Loucy (cell line): ENCODE data around the gene BTN3A1.
"Not testable (repeated sequence)": the region's sequence is repeated elsewhere in the genome, so short reads cannot be mapped to it uniquely, and the experiment has no call there.

Experiments used
- H2AFZ ChIP-seq: fragments of 200-600 bp; sonication (generic); 2 replicates; pipeline ENCODE4 v1.6.0; 2016; ENCODE audit warnings: antibody characterized with exemption, mild to moderate bottlenecking, low read length, moderate library complexity
- H3F3A ChIP-seq: fragments of 200-600 bp; 2 replicates; pipeline ENCODE4 v1.6.0; 2016; ENCODE audit warnings: antibody characterized with exemption, low read depth, mild to moderate bottlenecking
- H3K27me3 ChIP-seq: fragments of 200-600 bp; sonication (generic); 2 replicates; pipeline ENCODE4 v1.6.1; 2014; ENCODE audit warnings: low read length, mild to moderate bottlenecking; ENCODE audit not compliant: insufficient read depth, poor library complexity, severe bottlenecking
- H3K36me3 ChIP-seq: fragments of 200-600 bp; sonication (generic); 2 replicates; pipeline ENCODE4 v1.6.1; 2016; ENCODE audit warnings: low read length; ENCODE audit not compliant: insufficient read depth
- H3K4me1 ChIP-seq: fragments of 200-600 bp; sonication (generic); 2 replicates; pipeline ENCODE4 v1.5.1; 2014; ENCODE audit warnings: low read length, mild to moderate bottlenecking; ENCODE audit not compliant: insufficient read depth, poor library complexity, severe bottlenecking
- H3K4me2 ChIP-seq: fragments of 200-600 bp; sonication (generic); 2 replicates; pipeline ENCODE4 v1.6.0; 2014; ENCODE audit warnings: antibody characterized with exemption, low read length, low read depth, mild to moderate bottlenecking; ENCODE audit not compliant: poor library complexity, severe bottlenecking
- H3K4me3 ChIP-seq: fragments of 200-600 bp; sonication (generic); 2 replicates; pipeline ENCODE4 v1.5.1; 2014; ENCODE audit warnings: low read length, mild to moderate bottlenecking, mixed read lengths; ENCODE audit not compliant: poor library complexity, severe bottlenecking
- H3K79me2 ChIP-seq: fragments of 200-600 bp; sonication (generic); 2 replicates; pipeline ENCODE4 v1.6.1; 2014; ENCODE audit warnings: low read length; ENCODE audit not compliant: insufficient read depth
- H3K9ac ChIP-seq: fragments of 200-600 bp; sonication (generic); 2 replicates; pipeline ENCODE4 v1.6.0; 2014; ENCODE audit warnings: mild to moderate bottlenecking, low read depth, low read length, moderate library complexity; ENCODE audit not compliant: poor library complexity, severe bottlenecking
- H3K9me2 ChIP-seq: fragments of 200-600 bp; sonication (generic); replicated peaks from 2 replicates; pipeline ENCODE4 v1.6.1; 2016; ENCODE audit warnings: low read depth, low read length, mixed read lengths
- H3K9me3 ChIP-seq: fragments of 200-600 bp; sonication (generic); 2 replicates; pipeline ENCODE4 v1.6.1; 2014; ENCODE audit warnings: mild to moderate bottlenecking, antibody characterized with exemption, low read length, low read depth; ENCODE audit not compliant: insufficient read depth
- H4K20me1 ChIP-seq: fragments of 200-600 bp; sonication (generic); 2 replicates; pipeline ENCODE4 v1.6.0; 2014; ENCODE audit warnings: antibody characterized with exemption, low read length, mild to moderate bottlenecking; ENCODE audit not compliant: insufficient read depth, poor library complexity, severe bottlenecking
- EZH2phosphoT487 ChIP-seq: fragments of 200-600 bp; IDR thresholded peaks from 2 replicates; pipeline ENCODE4 v1.6.1; 2018; ENCODE audit warnings: antibody characterized with exemption, mild to moderate bottlenecking, moderate library complexity, borderline replicate concordance
- TF ChIP-seq, protein P1 (sequence below): fragments of 200-600 bp; sonication (generic); conservative IDR thresholded peaks from 2 replicates; pipeline ENCODE4 v1.5.1; 2014; ENCODE audit warnings: mild to moderate bottlenecking, antibody characterized with exemption, low read length

BTN3A1 gene

DNA sequence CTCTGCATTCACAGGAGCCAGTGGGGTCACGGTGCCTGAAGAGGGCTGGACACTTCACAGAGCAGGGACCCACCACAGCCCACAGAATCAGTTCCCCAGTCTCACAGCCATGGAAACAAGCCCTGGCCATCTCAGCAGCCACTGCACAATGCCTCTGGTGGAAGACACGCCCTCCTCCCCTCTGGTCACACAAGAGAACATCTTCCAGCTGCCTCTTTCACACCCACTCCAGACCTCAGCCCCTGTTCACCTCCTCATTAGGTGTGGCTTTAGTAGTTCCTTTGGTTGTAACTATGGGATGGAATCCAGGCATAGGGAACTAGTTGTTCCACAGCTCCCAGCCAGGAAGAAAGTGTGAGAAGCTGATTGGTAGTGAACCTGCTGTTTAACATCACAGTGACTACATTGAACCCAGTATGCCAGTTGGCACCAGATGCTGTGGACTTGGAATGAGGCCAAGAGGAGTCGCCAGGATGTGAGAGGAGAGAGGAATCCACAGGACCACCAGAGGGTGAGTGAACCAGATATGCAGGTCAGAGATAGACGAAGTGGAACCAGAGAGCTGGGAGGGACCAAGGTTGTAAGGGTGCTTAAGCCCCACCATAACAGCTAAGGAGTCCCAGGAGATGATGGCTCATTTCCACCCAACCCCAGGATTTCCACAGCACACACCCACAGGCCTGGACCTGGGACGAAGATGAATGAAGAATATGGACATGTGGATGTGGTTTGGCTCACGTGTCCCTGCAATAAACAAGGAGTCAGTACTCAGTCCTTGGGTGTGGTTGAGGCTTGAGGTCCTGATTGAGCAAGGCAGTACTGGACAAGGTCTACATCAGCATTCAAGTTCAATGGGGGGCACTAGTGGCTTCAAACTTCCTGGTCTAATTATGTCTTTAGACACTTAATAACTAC is 29.4 kb downstream of the BTN3A1 start:
- no peak overlapping the region for H3K9ac ChIP-seq

GRCh38 chr6:26432627-26433201 is 30.6 kb downstream of the BTN3A1 start:
- no peaks in the 10 kb centered on the region for H3K9me2 ChIP-seq
- no peaks in the 10 kb centered on the region for H3K36me3 ChIP-seq

More for the DNA sequence above, 29.4 kb downstream of the BTN3A1 start:
- H2AFZ ChIP-seq: no peak overlapping the region
- no peaks in the 10 kb centered on the region for H3K4me1 ChIP-seq
- H3K36me3 ChIP-seq: no peaks in the 10 kb centered on the region
- H3K4me2 ChIP-seq: no peak overlapping the region
- peaks cover 4% of the 10 kb centered on the region; the same call in 1 of the 2 replicates for H3K9me3 ChIP-seq
- no peak overlapping the region for H3K4me3 ChIP-seq
- no peak for TF ChIP-seq EZH2phosphoT487
- TF ChIP-seq, protein P1, sequence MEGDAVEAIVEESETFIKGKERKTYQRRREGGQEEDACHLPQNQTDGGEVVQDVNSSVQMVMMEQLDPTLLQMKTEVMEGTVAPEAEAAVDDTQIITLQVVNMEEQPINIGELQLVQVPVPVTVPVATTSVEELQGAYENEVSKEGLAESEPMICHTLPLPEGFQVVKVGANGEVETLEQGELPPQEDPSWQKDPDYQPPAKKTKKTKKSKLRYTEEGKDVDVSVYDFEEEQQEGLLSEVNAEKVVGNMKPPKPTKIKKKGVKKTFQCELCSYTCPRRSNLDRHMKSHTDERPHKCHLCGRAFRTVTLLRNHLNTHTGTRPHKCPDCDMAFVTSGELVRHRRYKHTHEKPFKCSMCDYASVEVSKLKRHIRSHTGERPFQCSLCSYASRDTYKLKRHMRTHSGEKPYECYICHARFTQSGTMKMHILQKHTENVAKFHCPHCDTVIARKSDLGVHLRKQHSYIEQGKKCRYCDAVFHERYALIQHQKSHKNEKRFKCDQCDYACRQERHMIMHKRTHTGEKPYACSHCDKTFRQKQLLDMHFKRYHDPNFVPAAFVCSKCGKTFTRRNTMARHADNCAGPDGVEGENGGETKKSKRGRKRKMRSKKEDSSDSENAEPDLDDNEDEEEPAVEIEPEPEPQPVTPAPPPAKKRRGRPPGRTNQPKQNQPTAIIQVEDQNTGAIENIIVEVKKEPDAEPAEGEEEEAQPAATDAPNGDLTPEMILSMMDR: no peak
- no peaks in the 10 kb centered on the region for H3K27me3 ChIP-seq
- H3K79me2 ChIP-seq: no peaks in the 10 kb centered on the region
- no peaks in the 10 kb centered on the region for H3K9me2 ChIP-seq
- no peaks in the 10 kb centered on the region for H4K20me1 ChIP-seq
- H3F3A ChIP-seq: no peaks in the 10 kb centered on the region

GRCh38 chr6:26433680-26434079 is 31.6 kb downstream of the BTN3A1 start:
- H3K79me2 ChIP-seq, H3K4me1 ChIP-seq, H2AFZ ChIP-seq, H3K27me3 ChIP-seq, H3F3A ChIP-seq, H3K9ac ChIP-seq, H3K9me2 ChIP-seq, H4K20me1 ChIP-seq, H3K4me2 ChIP-seq, H3K9me3 ChIP-seq, H3K36me3 ChIP-seq, H3K4me3 ChIP-seq: not testable (repeated sequence)

More at GRCh38 chr6:26432627-26433201, 30.6 kb downstream of the BTN3A1 start:
- Histone ChIP-seq H3K79me2 (no peaks in the 10 kb centered on the region), H3K9me3 (peaks cover 4% of the 10 kb centered on the region; the same call in 1 of the 2 replicates), H3K4me2 (no peak overlapping the region), H2AFZ (no peak overlapping the region), H4K20me1 (no peaks in the 10 kb centered on the region), H3K4me1 (no peaks in the 10 kb centered on the region), H3F3A (no peaks in the 10 kb centered on the region), H3K9ac (no peak overlapping the region), H3K4me3 (no peak overlapping the region), H3K27me3 (no peaks in the 10 kb centered on the region)
- TF ChIP-seq, protein P1: no peak
- no peak for TF ChIP-seq EZH2phosphoT487
